ENCODE results near the gene FNDC10. TPM values are rescaled to one million over a fixed set of nuclear protein-coding genes. Genes with fewer than 3 reads are reported as not detected.

FNDC10 gene
- total RNA-seq, 4 donors from 2014 or later: 1.4 to 3.0 (median 2.0) TPM

- TF ChIP-seq POLR2A (IDR thresholded peaks at IDR 0.05) (no peak), CTCF (IDR thresholded peaks at IDR 0.05) (no peak), EP300 (IDR thresholded peaks at IDR 0.05) (no peak)
- no peaks in the 10 kb centered on the region for H3K27me3 ChIP-seq
- peaks cover 0 to 26% (median 0%) of the 10 kb centered on the region in 3 donors for H3K36me3 ChIP-seq
- H3K27ac ChIP-seq: peak overlapping the region; percentile 99 to 100 (median 100)
- no peak for DNase-seq (ENCODE audit: low spot score in 2 of 2)
- 0% methylated on average over 16 to 23 of the region's 23 CpGs for whole genome bisulfite sequencing, 2 donors
- peaks cover 0 to 58% (median 28%) of the 10 kb centered on the region in 4 donors for H3K4me1 ChIP-seq
- peak overlapping the region; percentile 91 to 99 (median 94) for H3K4me3 ChIP-seq
- no peaks in the 10 kb centered on the region for H3K9me3 ChIP-seq
Observed at GRCh38 chr1:1614954-1615255, 15.0 kb upstream of the FNDC10 start.

GRCh38 chr1:1614204-1614953 lies 14.4 kb upstream of the FNDC10 start:
- DNase-seq (ENCODE audit: low spot score in 2 of 2): no peak
- peak overlapping the region; percentile 91 to 99 (median 94) for H3K4me3 ChIP-seq
- TF ChIP-seq EP300 (IDR thresholded peaks at IDR 0.05): no peak
- no peak for TF ChIP-seq POLR2A (IDR thresholded peaks at IDR 0.05)
- peaks cover 0 to 20% (median 0%) of the 10 kb centered on the region in 3 donors for H3K36me3 ChIP-seq
- H3K27ac ChIP-seq: peak overlapping the region in 3 of 4 donors; percentile 99 to 100 (median 100)
- 12 to 21% methylated on average over 29 to 30 of the region's 30 CpGs for WGBS, 2 donors
- no peaks in the 10 kb centered on the region for H3K27me3 ChIP-seq
- peaks cover 0 to 58% (median 28%) of the 10 kb centered on the region in 4 donors for H3K4me1 ChIP-seq
- H3K9me3 ChIP-seq: no peaks in the 10 kb centered on the region

GRCh38 chr1:1613509-1614082 lies 13.7 kb upstream of the FNDC10 start:
- Histone ChIP-seq H3K4me3 (peak overlapping the region in 2 of 4 donors; percentile 93 to 96), H3K4me1 (peaks cover 0 to 58% (median 28%) of the 10 kb centered on the region in 4 donors), H3K9me3 (no peaks in the 10 kb centered on the region), H3K36me3 (peaks cover 0 to 14% (median 0%) of the 10 kb centered on the region in 3 donors), H3K27me3 (no peaks in the 10 kb centered on the region), H3K27ac (peak overlapping the region in 3 of 4 donors; percentile 99 to 100 (median 100))
- no peak for DNase-seq (ENCODE audit: low spot score in 2 of 2)
- WGBS, 2 donors: 74 to 80% methylated on average over 11 of the region's 11 CpGs
- TF ChIP-seq CTCF (IDR thresholded peaks at IDR 0.05): no peak
- TF ChIP-seq EP300 (IDR thresholded peaks at IDR 0.05): no peak
- TF ChIP-seq POLR2A (IDR thresholded peaks at IDR 0.05): no peak

- Histone ChIP-seq H3K4me1 (peaks cover 0 to 44% (median 24%) of the 10 kb centered on the region in 4 donors), H3K27ac (peak overlapping the region in 1 of 4 donors; percentile 17), H3K9me3 (no peaks in the 10 kb centered on the region), H3K4me3 (no peak overlapping the region), H3K36me3 (no peaks in the 10 kb centered on the region), H3K27me3 (no peaks in the 10 kb centered on the region)
- no peak for DNase-seq (ENCODE audit: low spot score in 2 of 2)
- WGBS, 2 donors: 87 to 90% methylated on average over 3 of the region's 3 CpGs
- TF ChIP-seq POLR2A (IDR thresholded peaks at IDR 0.05): no peak
- TF ChIP-seq CTCF (IDR thresholded peaks at IDR 0.05): no peak
- no peak for TF ChIP-seq EP300 (IDR thresholded peaks at IDR 0.05)
Observed at GRCh38 chr1:1612104-1612400, 12.1 kb upstream of the FNDC10 start.

GRCh38 chr1:1610796-1611195 lies 10.9 kb upstream of the FNDC10 start:
- no peaks in the 10 kb centered on the region for H3K27me3 ChIP-seq
- WGBS, 2 donors: 72 to 79% methylated on average over 9 of the region's 9 CpGs
- no peak overlapping the region for H3K4me3 ChIP-seq
- H3K27ac ChIP-seq: no peak overlapping the region
- H3K36me3 ChIP-seq: no peaks in the 10 kb centered on the region
- no peak for DNase-seq (ENCODE audit: low spot score in 2 of 2)
- no peak for TF ChIP-seq POLR2A (IDR thresholded peaks at IDR 0.05)
- TF ChIP-seq CTCF (IDR thresholded peaks at IDR 0.05): no peak
- TF ChIP-seq EP300 (IDR thresholded peaks at IDR 0.05): no peak
- H3K9me3 ChIP-seq: no peaks in the 10 kb centered on the region
- H3K4me1 ChIP-seq: peaks cover 0 to 35% (median 15%) of the 10 kb centered on the region in 4 donors
